Neural cell (in vitro differentiated cells): Measurements from ENCODE around the gene MGA. TPM values are rescaled to one million over a fixed set of nuclear protein-coding genes. Genes with fewer than 3 reads are reported as not detected.

Source experiments
- H2AFZ ChIP-seq: fragments of 200-600, 300-800 bp; sonication (generic), shearing (Covaris generic); 2 replicates; pipeline ENCODE4 v1.6.0; 2014; ENCODE audit warnings: low read depth, mild to moderate bottlenecking, antibody characterized with exemption, low read length, moderate library complexity
- H3F3A ChIP-seq: fragments of 200-600 bp; shearing (Covaris generic); 2 replicates; pipeline ENCODE4 v1.6.1; 2016; ENCODE audit warnings: mild to moderate bottlenecking, moderate library complexity, mixed read lengths, antibody characterized with exemption, low read length; ENCODE audit not compliant: insufficient read depth, poor library complexity, severe bottlenecking
- H3K27ac ChIP-seq: fragments of 200-600, 300-800 bp; sonication (generic), shearing (Covaris generic); 2 replicates; pipeline ENCODE4 v1.5.1; 2014; ENCODE audit warnings: mild to moderate bottlenecking, low read length, moderate library complexity
- H3K27me3 ChIP-seq: fragments of 300-800, 200-600 bp; sonication (generic), shearing (Covaris generic); 2 replicates; pipeline ENCODE4 v1.6.0; 2014; ENCODE audit warnings: mild to moderate bottlenecking, low read depth, low read length, moderate library complexity; ENCODE audit not compliant: insufficient read depth
- H3K36me3 ChIP-seq: fragments of 300-800, 200-600 bp; sonication (generic), shearing (Covaris generic); 2 replicates; pipeline ENCODE4 v1.5.1; 2014; ENCODE audit warnings: mild to moderate bottlenecking, antibody characterized with exemption, low read length, moderate library complexity; ENCODE audit not compliant: insufficient read depth
- H3K4me2 ChIP-seq: fragments of 300-800, 200-600 bp; sonication (generic), shearing (Covaris generic); 2 replicates; pipeline ENCODE4 v1.6.0; 2014; ENCODE audit warnings: mild to moderate bottlenecking, low read length
- H3K4me3 ChIP-seq: fragments of 300-800, 200-600 bp; sonication (generic), shearing (Covaris generic); 2 replicates; pipeline ENCODE4 v1.5.1; 2014; ENCODE audit warnings: mild to moderate bottlenecking, low read length, moderate library complexity
- H3K79me2 ChIP-seq: fragments of 200-600 bp; shearing (Covaris generic); replicated peaks from 2 replicates; pipeline ENCODE4 v1.6.0; 2014; ENCODE audit warnings: mild to moderate bottlenecking, low read length, moderate library complexity; ENCODE audit not compliant: insufficient read depth
- H3K9ac ChIP-seq: fragments of 300-800, 200-600 bp; sonication (generic), shearing (Covaris generic); 2 replicates; pipeline ENCODE4 v1.6.1; 2016; ENCODE audit warnings: mild to moderate bottlenecking, low read length, mixed read lengths
- H3K9me2 ChIP-seq: fragments of 200-600 bp; shearing (Covaris generic); 2 replicates; pipeline ENCODE4 v1.6.1; 2016; ENCODE audit warnings: mild to moderate bottlenecking, low read length, mixed read lengths; ENCODE audit not compliant: insufficient read depth
- H3K9me3 ChIP-seq: fragments of 200-600, 300-800 bp; sonication (generic), shearing (Covaris generic); 2 replicates; pipeline ENCODE4 v1.6.1; 2016; ENCODE audit warnings: mild to moderate bottlenecking, mixed run types, low read length, moderate library complexity, mixed read lengths
- H4K20me1 ChIP-seq: fragments of 200-600 bp; shearing (Covaris generic); 2 replicates; pipeline ENCODE4 v1.6.1; 2016; ENCODE audit warnings: mild to moderate bottlenecking, mixed run types; ENCODE audit not compliant: insufficient read depth
- CTCF ChIP-seq: fragments of 450-650 bp; IDR thresholded peaks from 2 replicates; pipeline ENCODE4 v1.5.1; 2014; ENCODE audit warnings: antibody characterized with exemption, mild to moderate bottlenecking, moderate library complexity; ENCODE audit not compliant: poor library complexity, severe bottlenecking
- EP300 ChIP-seq: fragments of 450-650 bp; conservative IDR thresholded peaks from 2 replicates; pipeline ENCODE4 v1.6.1; 2014; ENCODE audit warnings: antibody characterized with exemption, mild to moderate bottlenecking, moderate library complexity; ENCODE audit not compliant: poor library complexity, severe bottlenecking
- EZH2 ChIP-seq: fragments of 200-600, 300-800 bp; shearing (Covaris generic), sonication (generic); IDR thresholded peaks from 2 replicates; pipeline ENCODE4 v1.6.1; 2014; ENCODE audit warnings: antibody characterized with exemption, low read length, borderline replicate concordance, mild to moderate bottlenecking; ENCODE audit not compliant: insufficient read depth, poor library complexity, severe bottlenecking
- MXI1 ChIP-seq: fragments of 450-650 bp; conservative IDR thresholded peaks from 2 replicates; pipeline ENCODE4 v1.6.1; 2014; ENCODE audit warnings: antibody characterized with exemption, mild to moderate bottlenecking; ENCODE audit not compliant: poor library complexity, severe bottlenecking
- POLR2AphosphoS5 ChIP-seq: IDR thresholded peaks from 2 replicates; pipeline ENCODE4 v1.6.1; 2012
- RAD21 ChIP-seq: fragments of 450-650 bp; conservative IDR thresholded peaks from 2 replicates; pipeline ENCODE4 v1.6.1; 2014; ENCODE audit warnings: antibody characterized with exemption, mild to moderate bottlenecking, moderate library complexity
- REST ChIP-seq: IDR thresholded peaks from 2 replicates; pipeline ENCODE4 v1.6.1; 2012; ENCODE audit warnings: borderline replicate concordance
- SMC3 ChIP-seq: fragments of 450-650 bp; conservative IDR thresholded peaks from 2 replicates; pipeline ENCODE4 v1.6.1; 2014; ENCODE audit warnings: antibody characterized with exemption, mild to moderate bottlenecking, moderate library complexity; ENCODE audit not compliant: poor library complexity
- TAF1 ChIP-seq: IDR thresholded peaks from 2 replicates; pipeline ENCODE4 v1.6.1; 2012; ENCODE audit warnings: low read depth
- polyA plus RNA-seq: library from polyadenylated mRNA; depleted of rRNA; stranded (reverse); fragments of >200 nt; gene quantifications from 2 replicates; pipeline ENCODE4 v1.2.3, GENCODE V29; 2014

MGA gene
- polyA plus RNA-seq, 1 donor from 2014 or later: 13.2 TPM

- H3K27ac ChIP-seq: no peak overlapping the region
- H3K4me2 ChIP-seq: no peak overlapping the region
- no peaks in the 10 kb centered on the region for H3F3A ChIP-seq
- peaks cover 67% of the 10 kb centered on the region for H3K79me2 ChIP-seq
- H3K36me3 ChIP-seq: peaks cover 6% of the 10 kb centered on the region
- no peaks in the 10 kb centered on the region for H3K9me2 ChIP-seq
- TF ChIP-seq TAF1 (no peak), CTCF (no peak), MXI1 (no peak), EP300 (no peak), REST (no peak), POLR2AphosphoS5 (no peak), SMC3 (no peak), RAD21 (no peak), EZH2 (no peak)
- H3K9me3 ChIP-seq: no peaks in the 10 kb centered on the region
- H2AFZ ChIP-seq: no peak overlapping the region
- H3K9ac ChIP-seq: no peak overlapping the region
- no peaks in the 10 kb centered on the region for H4K20me1 ChIP-seq
- H3K27me3 ChIP-seq: no peaks in the 10 kb centered on the region
- H3K4me3 ChIP-seq: no peak overlapping the region
Measured at GRCh38 chr15:41669701-41670100, 9.5 kb downstream of the MGA start.

GRCh38 chr15:41671656-41672648 lies 11.7 kb downstream of the MGA start:
- TF ChIP-seq EP300 (no peak), MXI1 (no peak), EZH2 (no peak)
- Histone ChIP-seq H3K27me3 (no peaks in the 10 kb centered on the region), H3K4me2 (no peak overlapping the region), H2AFZ (no peak overlapping the region), H3F3A (no peaks in the 10 kb centered on the region), H3K9ac (no peak overlapping the region), H3K27ac (no peak overlapping the region), H3K79me2 (peaks cover 49% of the 10 kb centered on the region), H3K4me3 (no peak overlapping the region), H4K20me1 (no peaks in the 10 kb centered on the region), H3K36me3 (peaks cover 6% of the 10 kb centered on the region), H3K9me2 (no peaks in the 10 kb centered on the region), H3K9me3 (no peaks in the 10 kb centered on the region)
